Suprapubic skin (tissue), 4 donors: ENCODE measurements around the gene CNPY4. TPM values are rescaled to one million over a fixed set of nuclear protein-coding genes. Genes with fewer than 3 reads are reported as not detected.

Experiments used
- DNase-seq, 2 donors: peaks; one replicate each; pipeline ENCODE4 v3.0.0-alpha.2; 2019; ENCODE audit warnings: low spot score in 2 of 2
- H3K27ac ChIP-seq: fragments of 200-600 bp; sonication (generic); one replicate; pipeline ENCODE4 v1.5.1; 2019
- H3K27me3 ChIP-seq: fragments of 200-600 bp; sonication (generic); one replicate; pipeline ENCODE4 v1.5.1; 2019
- H3K36me3 ChIP-seq: fragments of 200-600 bp; sonication (generic); one replicate; pipeline ENCODE4 v1.5.1; 2019
- H3K4me1 ChIP-seq: fragments of 200-600 bp; sonication (generic); one replicate; pipeline ENCODE4 v1.5.1; 2019
- H3K4me3 ChIP-seq: fragments of 200-600 bp; sonication (generic); one replicate; pipeline ENCODE4 v1.5.1; 2019; ENCODE audit warnings: mild to moderate bottlenecking
- H3K9me3 ChIP-seq: fragments of 200-600 bp; sonication (generic); one replicate; pipeline ENCODE4 v1.5.1; 2019
- EP300 ChIP-seq: sonication (generic); formaldehyde crosslinking; IDR thresholded peaks from one replicate; pipeline ENCODE4 v1.6.1; 2017; ENCODE audit warnings: antibody characterized with exemption
- POLR2A ChIP-seq, 2 donors: fragments of 450-650 bp; IDR thresholded peaks; one replicate each; pipeline ENCODE4 v1.6.1; 2017; ENCODE audit warnings: antibody characterized with exemption in 2 of 2, mild to moderate bottlenecking in 2 of 2, moderate library complexity in 2 of 2
- POLR2AphosphoS5 ChIP-seq, 3 donors: sonication (generic); formaldehyde crosslinking; IDR thresholded peaks; one replicate each; pipeline ENCODE4 v1.6.1; 2017; ENCODE audit warnings: antibody characterized with exemption in 3 of 3
- WGBS: methylation state at CpG from one replicate; pipeline ENCODE4 v1.1.5; 2018; 5-methylcytosine and 5-hydroxymethylcytosine counted together
- total RNA-seq, 4 donors: library from RNA; depleted of rRNA; stranded (reverse); fragments of >200 nt; gene quantifications; one replicate each; pipeline ENCODE4 v1.1.0, GENCODE V29; 2016
- TF ChIP-seq, protein P1 (sequence below), 2 donors: fragments of 200-600 bp in 1 of 2; fragments of 450-650 bp in 1 of 2; sonication (generic) in 1 of 2; IDR thresholded peaks; one replicate each; pipeline ENCODE4 v1.5.1; 2016 to 2019; ENCODE audit warnings: antibody characterized with exemption in 2 of 2, mild to moderate bottlenecking in 1 of 2, moderate library complexity in 1 of 2

CNPY4 gene
- total RNA-seq, 4 donors from 2014 or later = 4.5 to 7.1 (median 5.4) TPM

DNA sequence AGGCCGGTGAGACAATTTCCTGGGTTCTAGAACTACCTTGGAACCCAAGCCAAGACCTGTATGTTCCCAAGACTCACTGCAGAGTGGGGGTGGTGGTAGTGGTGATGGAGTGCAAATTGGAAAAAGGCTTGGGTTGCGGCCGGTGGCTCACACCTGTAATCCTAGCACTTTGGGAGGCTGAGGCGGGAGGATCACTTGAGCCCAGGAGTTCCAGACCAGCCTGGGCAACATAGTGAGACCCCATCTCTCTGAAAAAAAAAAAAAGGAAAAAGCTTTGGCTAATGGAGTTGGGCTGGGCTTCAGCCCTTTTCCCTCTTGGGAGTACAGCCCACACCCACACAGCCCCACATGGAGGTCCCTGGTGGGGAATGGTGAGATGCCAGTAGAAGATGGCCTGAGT is 13.9 kb upstream of the CNPY4 start:
- H3K4me3 ChIP-seq = no peak overlapping the region
- TF ChIP-seq POLR2A (IDR thresholded peaks at IDR 0.05) (no peak), EP300 (no peak), POLR2AphosphoS5 (IDR thresholded peaks at IDR 0.05) (no peak)
- TF ChIP-seq, protein P1, sequence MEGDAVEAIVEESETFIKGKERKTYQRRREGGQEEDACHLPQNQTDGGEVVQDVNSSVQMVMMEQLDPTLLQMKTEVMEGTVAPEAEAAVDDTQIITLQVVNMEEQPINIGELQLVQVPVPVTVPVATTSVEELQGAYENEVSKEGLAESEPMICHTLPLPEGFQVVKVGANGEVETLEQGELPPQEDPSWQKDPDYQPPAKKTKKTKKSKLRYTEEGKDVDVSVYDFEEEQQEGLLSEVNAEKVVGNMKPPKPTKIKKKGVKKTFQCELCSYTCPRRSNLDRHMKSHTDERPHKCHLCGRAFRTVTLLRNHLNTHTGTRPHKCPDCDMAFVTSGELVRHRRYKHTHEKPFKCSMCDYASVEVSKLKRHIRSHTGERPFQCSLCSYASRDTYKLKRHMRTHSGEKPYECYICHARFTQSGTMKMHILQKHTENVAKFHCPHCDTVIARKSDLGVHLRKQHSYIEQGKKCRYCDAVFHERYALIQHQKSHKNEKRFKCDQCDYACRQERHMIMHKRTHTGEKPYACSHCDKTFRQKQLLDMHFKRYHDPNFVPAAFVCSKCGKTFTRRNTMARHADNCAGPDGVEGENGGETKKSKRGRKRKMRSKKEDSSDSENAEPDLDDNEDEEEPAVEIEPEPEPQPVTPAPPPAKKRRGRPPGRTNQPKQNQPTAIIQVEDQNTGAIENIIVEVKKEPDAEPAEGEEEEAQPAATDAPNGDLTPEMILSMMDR (IDR thresholded peaks at IDR 0.05) = no peak
- H3K9me3 ChIP-seq = no peaks in the 10 kb centered on the region
- H3K27me3 ChIP-seq = no peaks in the 10 kb centered on the region
- no peak overlapping the region for H3K27ac ChIP-seq
- peaks cover 10% of the 10 kb centered on the region for H3K4me1 ChIP-seq
- DNase-seq = no peak
- peaks cover 71% of the 10 kb centered on the region for H3K36me3 ChIP-seq
- WGBS = 96% methylated on average over 4 of the region's 4 CpGs

- Histone ChIP-seq H3K4me1 (peaks cover 10% of the 10 kb centered on the region), H3K27ac (no peak overlapping the region), H3K27me3 (no peaks in the 10 kb centered on the region), H3K4me3 (no peak overlapping the region), H3K36me3 (peaks cover 81% of the 10 kb centered on the region), H3K9me3 (no peaks in the 10 kb centered on the region)
- 83% methylated on average over 15 of the region's 17 CpGs for WGBS
- TF ChIP-seq POLR2AphosphoS5 (IDR thresholded peaks at IDR 0.05) (no peak), POLR2A (IDR thresholded peaks at IDR 0.05) (no peak), EP300 (no peak)
- TF ChIP-seq, protein P1 (IDR thresholded peaks at IDR 0.05) = no peak
- no peak for DNase-seq
Measured at GRCh38 chr7:100106633-100107032, 12.8 kb upstream of the CNPY4 start.

DNA sequence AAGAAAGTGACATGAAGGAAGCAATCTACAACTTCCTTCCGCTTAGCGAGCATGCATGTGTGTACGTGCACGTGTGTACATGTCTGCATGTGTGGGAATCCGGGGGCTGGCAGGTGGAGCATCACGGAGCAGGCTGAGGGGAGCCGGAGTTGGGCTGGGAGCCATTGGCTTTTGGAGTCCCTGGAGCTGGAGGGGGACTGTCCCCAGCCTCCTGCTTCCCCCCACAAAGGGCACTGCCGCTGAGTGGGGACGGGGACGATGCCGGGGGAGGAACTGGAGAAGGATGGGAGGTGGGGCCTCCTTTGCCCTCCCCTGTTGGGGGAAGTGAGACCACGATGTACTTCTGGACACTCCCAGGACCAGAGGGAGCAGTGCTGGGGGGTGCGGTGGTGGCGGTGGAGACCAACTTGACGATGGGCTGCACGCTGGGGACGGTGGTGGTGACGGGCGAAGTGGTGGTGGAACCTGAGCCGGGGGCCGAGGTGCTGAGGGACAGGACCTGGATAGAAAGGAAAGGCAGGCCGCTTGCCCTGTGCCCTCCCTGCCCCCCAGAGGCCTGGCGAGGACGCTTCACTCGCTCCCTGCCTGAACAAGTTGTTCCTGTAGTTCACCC is 12.2 kb upstream of the CNPY4 start:
- Histone ChIP-seq H3K4me3 (no peak overlapping the region), H3K27ac (no peak overlapping the region), H3K4me1 (peaks cover 6% of the 10 kb centered on the region), H3K9me3 (no peaks in the 10 kb centered on the region), H3K27me3 (no peaks in the 10 kb centered on the region), H3K36me3 (peaks cover 87% of the 10 kb centered on the region)
- TF ChIP-seq, protein P1 (IDR thresholded peaks at IDR 0.05) = no peak
- TF ChIP-seq POLR2A (IDR thresholded peaks at IDR 0.05) (no peak), EP300 (no peak), POLR2AphosphoS5 (IDR thresholded peaks at IDR 0.05) (no peak)
- WGBS = 83% methylated on average over 25 of the region's 25 CpGs
- no peak for DNase-seq

DNA sequence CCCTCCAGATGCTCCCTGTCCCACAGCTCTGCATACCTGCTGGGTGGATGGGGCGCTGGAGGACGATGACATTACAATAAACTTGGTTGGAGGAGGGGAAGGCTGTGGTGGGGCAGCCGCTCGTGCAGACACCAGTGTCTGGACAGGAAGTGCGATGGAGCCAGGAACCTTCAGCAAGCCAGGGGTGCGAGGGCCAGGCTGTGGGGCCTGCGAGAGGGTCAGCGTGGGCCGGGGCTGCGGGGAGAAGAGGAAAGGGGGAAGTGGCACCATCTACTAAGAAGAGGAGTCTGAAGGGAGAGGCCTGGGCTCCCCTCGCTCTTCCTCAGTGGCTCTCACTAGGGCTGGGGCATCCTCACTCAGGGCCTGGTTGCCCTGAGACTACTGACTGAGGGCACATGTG is 11.5 kb upstream of the CNPY4 start:
- Histone ChIP-seq H3K4me1 (no peaks in the 10 kb centered on the region), H3K27ac (no peak overlapping the region), H3K36me3 (peaks cover 94% of the 10 kb centered on the region), H3K9me3 (no peaks in the 10 kb centered on the region), H3K27me3 (no peaks in the 10 kb centered on the region), H3K4me3 (no peak overlapping the region)
- no peak for TF ChIP-seq POLR2A (IDR thresholded peaks at IDR 0.05)
- TF ChIP-seq EP300 = no peak
- no peak for TF ChIP-seq POLR2AphosphoS5 (IDR thresholded peaks at IDR 0.05)
- TF ChIP-seq, protein P1 (IDR thresholded peaks at IDR 0.05) = no peak
- 80% methylated on average over 11 of the region's 11 CpGs for WGBS
- DNase-seq = no peak

- WGBS = 91% methylated on average over 12 of the region's 12 CpGs
- H3K27me3 ChIP-seq = no peaks in the 10 kb centered on the region
- DNase-seq = no peak
- no peak overlapping the region for H3K27ac ChIP-seq
- H3K4me1 ChIP-seq = no peaks in the 10 kb centered on the region
- no peak overlapping the region for H3K4me3 ChIP-seq
- H3K9me3 ChIP-seq = no peaks in the 10 kb centered on the region
- TF ChIP-seq POLR2A (IDR thresholded peaks at IDR 0.05) (no peak), POLR2AphosphoS5 (IDR thresholded peaks at IDR 0.05) (no peak), EP300 (no peak)
- TF ChIP-seq, protein P1 (IDR thresholded peaks at IDR 0.05) = no peak
- H3K36me3 ChIP-seq = peaks cover 95% of the 10 kb centered on the region
Measured at GRCh38 chr7:100109521-100110163, 9.8 kb upstream of the CNPY4 start.
